SW 1271 (cell line): ENCODE results near the gene TUBB2A.
"Not testable (repeated sequence)": the region's sequence is repeated elsewhere in the genome, so short reads cannot be mapped to it uniquely, and the experiment has no call there.

Experiments used
- DNase-seq, 2 experiments: peaks; one replicate each; lab custom pipeline; 2025; lab: John Stamatoyannopoulos, UW

TUBB2A gene

GRCh38 chr6:3152689-3153088, 4.7 kb downstream of the TUBB2A start:
- no peak for DNase-seq

- DNase-seq: no peak
Measured at GRCh38 chr6:3151691-3152090, 5.7 kb downstream of the TUBB2A start.

GRCh38 chr6:3147914-3148757, 9.2 kb downstream of the TUBB2A start:
- DNase-seq: no peak

GRCh38 chr6:3144571-3144970, 12.8 kb downstream of the TUBB2A start:
- DNase-seq: no peak

- no peak for DNase-seq
Measured at GRCh38 chr6:3143158-3143557, 14.2 kb downstream of the TUBB2A start.

GRCh38 chr6:3142536-3142935, 14.8 kb downstream of the TUBB2A start:
- no peak for DNase-seq

- DNase-seq: no peak
Measured at GRCh38 chr6:3140201-3140600, 17.1 kb downstream of the TUBB2A start.

GRCh38 chr6:3139090-3139903, 18.0 kb downstream of the TUBB2A start:
- no peak for DNase-seq

- no peak for DNase-seq
Measured at GRCh38 chr6:3138341-3138740, 19.0 kb downstream of the TUBB2A start.

GRCh38 chr6:3137873-3138272, 19.5 kb downstream of the TUBB2A start:
- DNase-seq: not testable (repeated sequence)

- DNase-seq: no peak
Measured at GRCh38 chr6:3137057-3137777, 20.1 kb downstream of the TUBB2A start.

GRCh38 chr6:3136292-3137011, 20.9 kb downstream of the TUBB2A start:
- no peak for DNase-seq

- no peak for DNase-seq
Measured at GRCh38 chr6:3135668-3136291, 21.6 kb downstream of the TUBB2A start.

- no peak for DNase-seq
Measured at GRCh38 chr6:3133515-3133914, 23.8 kb downstream of the TUBB2A start.

GRCh38 chr6:3131695-3132094, 25.6 kb downstream of the TUBB2A start:
- no peak for DNase-seq

- DNase-seq: no peak
Measured at GRCh38 chr6:3128356-3129108, 28.8 kb downstream of the TUBB2A start.

GRCh38 chr6:3125815-3126214, 31.5 kb downstream of the TUBB2A start:
- DNase-seq: no peak

GRCh38 chr6:3124667-3125066, 32.7 kb downstream of the TUBB2A start:
- no peak for DNase-seq

GRCh38 chr6:3122823-3123182, 34.5 kb downstream of the TUBB2A start:
- no peak for DNase-seq

- DNase-seq: no peak
Measured at GRCh38 chr6:3120765-3121089, 36.6 kb downstream of the TUBB2A start.
